Transverse colon (tissue), 4 donors: ENCODE results near the gene STAT3. TPM values are rescaled to one million over a fixed set of nuclear protein-coding genes. Genes with fewer than 3 reads are reported as not detected.

Experiments used
- DNase-seq: peaks from one replicate; pipeline ENCODE4 v3.0.0-alpha.2; 2019
- H3K27ac ChIP-seq, 4 donors: fragments of 200-600 bp; sonication (generic); 2 replicates each; pipeline ENCODE4 v1.5.1; 2016 to 2018; ENCODE audit warnings: inconsistent platforms in 4 of 4
- H3K27me3 ChIP-seq: fragments of 200-600 bp; sonication (generic); 2 replicates; pipeline ENCODE4 v1.5.1; 2017; ENCODE audit warnings: inconsistent platforms
- H3K36me3 ChIP-seq, 4 donors: fragments of 200-600 bp; sonication (generic); 2 replicates each; pipeline ENCODE4 v1.5.1; 2017 to 2019; ENCODE audit warnings: inconsistent platforms in 4 of 4
- H3K4me1 ChIP-seq, 4 donors: fragments of 200-600 bp; sonication (generic); 2 replicates each; pipeline ENCODE4 v1.5.1; 2017 to 2020; ENCODE audit warnings: inconsistent platforms in 4 of 4
- H3K4me3 ChIP-seq, 4 donors: fragments of 200-600 bp; sonication (generic); 1 replicate in 1 of 4; 2 replicates in 3 of 4; pipeline versions ENCODE4 v1.5.1 to v1.6.1; 2017 to 2019; ENCODE audit warnings: inconsistent platforms in 4 of 4
- H3K9me3 ChIP-seq, 2 donors: fragments of 200-600 bp; sonication (generic); 2 replicates each; pipeline ENCODE4 v1.5.1; 2017 to 2019; ENCODE audit warnings: inconsistent platforms in 2 of 2
- EP300 ChIP-seq: sonication (generic); formaldehyde crosslinking; IDR thresholded peaks from one replicate; pipeline ENCODE4 v1.6.1; 2017; ENCODE audit warnings: antibody characterized with exemption, low read depth
- POLR2A ChIP-seq: fragments of 450-650 bp; IDR thresholded peaks from one replicate; pipeline ENCODE4 v1.6.1; 2016; ENCODE audit warnings: antibody characterized with exemption, mild to moderate bottlenecking, moderate library complexity
- POLR2AphosphoS5 ChIP-seq, 3 donors: sonication (generic); formaldehyde crosslinking; IDR thresholded peaks; one replicate each; pipeline ENCODE4 v1.6.1; 2016; ENCODE audit warnings: antibody characterized with exemption in 3 of 3
- WGBS, 2 donors: methylation state at CpG; one replicate each; pipeline ENCODE4 v1.1.5; 2018; ENCODE audit warnings: low coverage in 1 of 2; 5-methylcytosine and 5-hydroxymethylcytosine counted together
- in situ Hi-C, 4 donors: fragments of 200-750 bp; cut with MboI; loops; one replicate each; pipeline versions ENCODE4 v1.15.0 to v1.15.1; 2017; ENCODE audit warnings: low sequenced_read_pairs in 3 of 4, low pct_ligation_motif_present in 1 of 4, low pct_unique_long_range_greater_than_20kb in 1 of 4
- intact Hi-C: fragments of 100-400 bp; cut with DNase I; formaldehyde crosslinking; loops from one replicate; pipeline ENCODE4 v1.15.1; 2023; ENCODE audit warnings: low total_unique reads
- total RNA-seq, 4 donors: library from RNA; depleted of rRNA; stranded (reverse); fragments of >200 nt; gene quantifications; one replicate each; pipeline ENCODE4 v1.1.0, GENCODE V29; 2016
- TF ChIP-seq, protein P1 (sequence below), 5 experiments: fragments of 200-600 bp in 3 of 5; fragments of 450-650 bp in 2 of 5; sonication (generic) in 3 of 5; IDR thresholded peaks; 1 replicate in 2 of 5; 2 replicates in 3 of 5; pipeline ENCODE4 v1.5.1; 2016 to 2017; ENCODE audit warnings: antibody characterized with exemption in 5 of 5, inconsistent platforms in 3 of 5, mild to moderate bottlenecking in 2 of 5, moderate library complexity in 1 of 5

STAT3 gene
- total RNA-seq, 4 donors from 2014 or later: 110 to 156 (median 130) TPM

DNA sequence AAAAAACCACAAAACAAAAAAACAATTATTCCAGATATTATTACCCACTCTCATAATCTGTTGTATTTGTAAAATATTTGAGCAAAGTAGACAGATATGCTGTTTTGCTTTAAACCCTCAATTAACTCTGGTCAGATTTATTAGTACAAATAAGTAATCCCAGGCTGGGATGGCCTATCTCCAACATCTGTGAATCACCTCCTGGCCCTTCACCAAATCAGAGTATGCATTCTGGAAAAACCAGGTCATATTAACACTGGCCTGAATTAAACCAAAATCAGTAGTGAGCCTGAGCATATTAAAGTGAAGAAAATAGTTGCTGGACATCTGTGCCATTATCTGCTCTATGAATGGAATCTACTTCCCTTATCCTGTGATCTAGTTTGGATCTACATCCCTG, 41.0 kb downstream of the STAT3 start:
- DNase-seq: peak; percentile 44
- Histone ChIP-seq H3K4me3 (no peak overlapping the region), H3K27me3 (no peaks in the 10 kb centered on the region), H3K4me1 (peaks cover 0 to 29% (median 16%) of the 10 kb centered on the region in 4 donors), H3K9me3 (no peaks in the 10 kb centered on the region), H3K36me3 (peaks cover 0 to 29% (median 13%) of the 10 kb centered on the region in 4 donors), H3K27ac (peak overlapping the region; percentile 54 to 73 (median 62))
- TF ChIP-seq POLR2A (no peak), POLR2AphosphoS5 (IDR thresholded peaks at IDR 0.05) (peak in 2 of 3 donors; percentile 9 to 44), EP300 (no peak)
- TF ChIP-seq, protein P1, sequence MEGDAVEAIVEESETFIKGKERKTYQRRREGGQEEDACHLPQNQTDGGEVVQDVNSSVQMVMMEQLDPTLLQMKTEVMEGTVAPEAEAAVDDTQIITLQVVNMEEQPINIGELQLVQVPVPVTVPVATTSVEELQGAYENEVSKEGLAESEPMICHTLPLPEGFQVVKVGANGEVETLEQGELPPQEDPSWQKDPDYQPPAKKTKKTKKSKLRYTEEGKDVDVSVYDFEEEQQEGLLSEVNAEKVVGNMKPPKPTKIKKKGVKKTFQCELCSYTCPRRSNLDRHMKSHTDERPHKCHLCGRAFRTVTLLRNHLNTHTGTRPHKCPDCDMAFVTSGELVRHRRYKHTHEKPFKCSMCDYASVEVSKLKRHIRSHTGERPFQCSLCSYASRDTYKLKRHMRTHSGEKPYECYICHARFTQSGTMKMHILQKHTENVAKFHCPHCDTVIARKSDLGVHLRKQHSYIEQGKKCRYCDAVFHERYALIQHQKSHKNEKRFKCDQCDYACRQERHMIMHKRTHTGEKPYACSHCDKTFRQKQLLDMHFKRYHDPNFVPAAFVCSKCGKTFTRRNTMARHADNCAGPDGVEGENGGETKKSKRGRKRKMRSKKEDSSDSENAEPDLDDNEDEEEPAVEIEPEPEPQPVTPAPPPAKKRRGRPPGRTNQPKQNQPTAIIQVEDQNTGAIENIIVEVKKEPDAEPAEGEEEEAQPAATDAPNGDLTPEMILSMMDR (IDR thresholded peaks at IDR 0.05): no peak
- intact Hi-C loops (no loop called here), in situ Hi-C loops (loop anchor here in 1 of 4 donors (25.0 kb wide), 1 partner anchor 165 kb away; no protein-coding TSS in a partner anchor)

DNA sequence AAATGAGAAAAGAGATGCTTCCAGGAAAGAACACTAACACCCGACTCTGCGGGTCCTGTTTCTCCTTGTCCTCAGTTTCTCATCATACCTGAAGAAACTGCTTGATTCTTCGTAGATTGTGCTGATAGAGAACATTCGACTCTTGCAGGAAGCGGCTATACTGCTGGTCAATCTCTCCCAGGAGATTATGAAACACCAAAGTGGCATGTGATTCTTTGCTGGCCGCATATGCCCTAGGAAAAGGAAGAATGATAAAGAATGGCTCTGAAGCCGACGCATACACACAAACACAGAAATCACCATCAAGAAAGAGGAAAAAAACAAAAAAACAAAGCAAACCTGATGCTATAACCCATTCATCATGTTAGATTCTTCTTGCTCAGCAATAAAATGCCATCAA, 41.8 kb downstream of the STAT3 start:
- in situ Hi-C loops: loop anchor here in 1 of 4 donors (25.0 kb wide), 1 partner anchor 166 kb away; no protein-coding TSS in a partner anchor
- 90 to 96% methylated on average over 5 to 8 of the region's 8 CpGs for WGBS, 2 donors
- H3K9me3 ChIP-seq: no peaks in the 10 kb centered on the region
- H3K4me1 ChIP-seq: peaks cover 0 to 32% (median 17%) of the 10 kb centered on the region in 4 donors
- no peak for DNase-seq
- H3K36me3 ChIP-seq: peaks cover 0 to 29% (median 13%) of the 10 kb centered on the region in 4 donors
- TF ChIP-seq POLR2AphosphoS5 (IDR thresholded peaks at IDR 0.05) (no peak), EP300 (no peak), POLR2A (no peak)
- TF ChIP-seq, protein P1 (IDR thresholded peaks at IDR 0.05): no peak
- intact Hi-C loops: no loop called here
- no peaks in the 10 kb centered on the region for H3K27me3 ChIP-seq
- H3K27ac ChIP-seq: peak overlapping the region in 3 of 4 donors; percentile 54 to 73 (median 61)
- H3K4me3 ChIP-seq: no peak overlapping the region

- H3K9me3 ChIP-seq: no peaks in the 10 kb centered on the region
- H3K4me3 ChIP-seq: no peak overlapping the region
- 89 to 90% methylated on average over 8 to 13 of the region's 13 CpGs for WGBS, 2 donors
- peaks cover 0 to 29% (median 13%) of the 10 kb centered on the region in 4 donors for H3K36me3 ChIP-seq
- no peak for TF ChIP-seq EP300
- TF ChIP-seq, protein P1 (IDR thresholded peaks at IDR 0.05): no peak
- no peak for TF ChIP-seq POLR2AphosphoS5 (IDR thresholded peaks at IDR 0.05)
- no peak for TF ChIP-seq POLR2A
- intact Hi-C loops (no loop called here), in situ Hi-C loops (loop anchor here in 1 of 4 donors (25.0 kb wide), 1 partner anchor 167 kb away; no protein-coding TSS in a partner anchor)
- H3K4me1 ChIP-seq: peaks cover 0 to 35% (median 18%) of the 10 kb centered on the region in 4 donors
- no peak overlapping the region for H3K27ac ChIP-seq
- DNase-seq: no peak
- H3K27me3 ChIP-seq: no peaks in the 10 kb centered on the region
These were observed 42.7 kb downstream of the STAT3 start for GRCh38 chr17:42345396-42346073.

- Histone ChIP-seq H3K4me1 (peaks cover 0 to 13% (median 6%) of the 10 kb centered on the region in 4 donors), H3K27ac (no peak overlapping the region), H3K4me3 (no peak overlapping the region), H3K27me3 (no peaks in the 10 kb centered on the region), H3K9me3 (no peaks in the 10 kb centered on the region), H3K36me3 (peaks cover 0 to 42% (median 16%) of the 10 kb centered on the region in 4 donors)
- WGBS, 2 donors: 81 to 86% methylated on average over 1 to 9 of the region's 9 CpGs
- DNase-seq: no peak
- TF ChIP-seq EP300 (no peak), POLR2A (no peak), POLR2AphosphoS5 (IDR thresholded peaks at IDR 0.05) (no peak)
- TF ChIP-seq, protein P1 (IDR thresholded peaks at IDR 0.05): no peak
- in situ Hi-C loops: loop anchor here in 1 of 4 donors (25.0 kb wide), 1 partner anchor 170 kb away; no protein-coding TSS in a partner anchor
- intact Hi-C loops: no loop called here
These were observed 45.8 kb downstream of the STAT3 start for GRCh38 chr17:42342242-42343008.
